Activated naive CD8-positive, alpha-beta T cell treated with anti-CD3 and anti-CD28 coated beads for 36 hours (primary cell): ENCODE results near the gene REXO4. TPM values are rescaled to one million over a fixed set of nuclear protein-coding genes. Genes with fewer than 3 reads are reported as not detected.
A peak's percentile ranks its signal among the peaks of the same experiment; 100 is the strongest.

Source experiments
- DNase-seq: peaks from one replicate; pipeline ENCODE4 v3.0.0; 2021
- H3K27ac Mint-ChIP-seq: one replicate; pipeline ENCODE4 v1.8.0; 2022; ENCODE audit warnings: mild to moderate bottlenecking, moderate library complexity, mixed read lengths
- H3K27me3 Mint-ChIP-seq: one replicate; pipeline ENCODE4 v1.8.0; 2022; ENCODE audit warnings: mild to moderate bottlenecking, mixed read lengths
- H3K36me3 Mint-ChIP-seq: one replicate; pipeline ENCODE4 v1.8.0; 2021; ENCODE audit warnings: mild to moderate bottlenecking, mixed read lengths
- H3K4me1 Mint-ChIP-seq: one replicate; pipeline ENCODE4 v1.8.0; 2021; ENCODE audit warnings: mixed read lengths
- H3K4me3 Mint-ChIP-seq: one replicate; pipeline ENCODE4 v1.8.0; 2022; ENCODE audit warnings: mild to moderate bottlenecking, moderate library complexity, mixed read lengths
- H3K9me3 Mint-ChIP-seq: one replicate; pipeline ENCODE4 v1.8.0; 2022; ENCODE audit warnings: mixed read lengths
- total RNA-seq, 2 experiments: library from RNA; stranded (reverse); gene quantifications; one replicate each; pipeline ENCODE4 v1.2.3, GENCODE V29; 2021

Gene REXO4
- total RNA-seq, 2 experiments from 2014 or later: 45.3 to 47.7 TPM

DNA sequence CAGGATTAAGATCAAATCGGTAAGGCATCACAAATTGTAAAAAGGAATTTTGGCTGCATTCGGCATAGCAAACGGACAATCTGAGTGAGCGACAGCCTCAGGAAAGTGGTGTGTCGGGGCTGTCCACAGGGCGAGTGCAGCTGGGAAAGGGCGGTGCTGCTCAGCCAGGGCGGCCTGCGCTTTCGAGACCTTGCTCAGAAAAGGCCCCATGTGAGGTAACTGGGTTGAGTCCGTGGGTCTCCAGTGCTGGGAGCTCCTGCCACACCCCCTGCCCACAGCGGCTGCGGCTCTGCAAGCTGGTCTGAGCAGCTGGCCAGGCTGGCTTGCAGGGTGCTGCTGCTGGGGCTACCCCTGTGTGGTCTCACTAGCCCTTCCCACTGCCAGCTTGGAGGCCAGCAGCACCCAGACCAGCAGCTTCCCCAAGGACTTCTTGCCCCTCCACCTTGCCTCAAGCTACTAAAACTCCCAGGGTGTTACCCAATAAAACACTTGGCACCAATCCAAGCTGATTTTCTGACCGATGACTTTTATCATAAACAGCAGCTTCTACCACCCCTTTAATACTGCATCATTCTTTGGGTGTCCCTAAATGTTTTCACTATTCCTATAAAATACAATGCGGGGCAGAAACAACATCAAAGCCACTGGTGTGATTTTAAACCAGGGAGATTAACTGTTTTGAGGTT lies 55.3 kb downstream of the REXO4 start:
- Mint-ChIP-seq H3K9me3 (no peaks in the 10 kb centered on the region), H3K36me3 (peaks cover 9% of the 10 kb centered on the region), H3K27me3 (no peaks in the 10 kb centered on the region), H3K27ac (no peak overlapping the region), H3K4me1 (peaks cover 37% of the 10 kb centered on the region), H3K4me3 (no peak overlapping the region)
- DNase-seq: no peak

DNA sequence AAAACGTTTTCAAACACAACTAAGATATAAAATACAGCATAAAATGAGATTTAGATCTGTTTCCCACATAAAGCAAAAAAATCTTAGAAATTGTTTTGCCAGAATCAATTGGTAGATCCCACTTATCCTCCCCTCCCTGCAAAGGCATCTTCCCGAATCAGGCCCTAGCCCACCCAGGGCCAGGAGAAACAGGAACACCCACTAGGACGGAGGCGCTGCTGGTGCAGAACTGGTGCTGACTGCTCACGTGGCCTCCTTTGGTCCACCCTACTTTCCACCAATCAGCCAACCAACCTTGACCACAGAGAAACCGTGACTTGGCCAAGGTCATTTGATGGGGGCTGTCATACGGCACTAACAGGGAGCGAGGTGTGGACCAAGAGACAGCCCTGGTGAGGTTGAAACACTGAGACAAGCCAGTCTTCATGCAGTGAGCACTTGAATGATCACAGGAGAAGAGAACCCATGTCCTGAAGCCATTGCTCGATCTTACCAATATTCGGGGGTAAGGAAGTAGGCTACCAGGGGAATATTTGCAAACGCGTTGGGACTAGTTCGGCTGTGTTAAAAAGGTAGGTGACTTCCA lies 56.2 kb downstream of the REXO4 start:
- Mint-ChIP-seq H3K4me3 (no peak overlapping the region), H3K36me3 (peaks cover 9% of the 10 kb centered on the region)
- no peak for DNase-seq

DNA sequence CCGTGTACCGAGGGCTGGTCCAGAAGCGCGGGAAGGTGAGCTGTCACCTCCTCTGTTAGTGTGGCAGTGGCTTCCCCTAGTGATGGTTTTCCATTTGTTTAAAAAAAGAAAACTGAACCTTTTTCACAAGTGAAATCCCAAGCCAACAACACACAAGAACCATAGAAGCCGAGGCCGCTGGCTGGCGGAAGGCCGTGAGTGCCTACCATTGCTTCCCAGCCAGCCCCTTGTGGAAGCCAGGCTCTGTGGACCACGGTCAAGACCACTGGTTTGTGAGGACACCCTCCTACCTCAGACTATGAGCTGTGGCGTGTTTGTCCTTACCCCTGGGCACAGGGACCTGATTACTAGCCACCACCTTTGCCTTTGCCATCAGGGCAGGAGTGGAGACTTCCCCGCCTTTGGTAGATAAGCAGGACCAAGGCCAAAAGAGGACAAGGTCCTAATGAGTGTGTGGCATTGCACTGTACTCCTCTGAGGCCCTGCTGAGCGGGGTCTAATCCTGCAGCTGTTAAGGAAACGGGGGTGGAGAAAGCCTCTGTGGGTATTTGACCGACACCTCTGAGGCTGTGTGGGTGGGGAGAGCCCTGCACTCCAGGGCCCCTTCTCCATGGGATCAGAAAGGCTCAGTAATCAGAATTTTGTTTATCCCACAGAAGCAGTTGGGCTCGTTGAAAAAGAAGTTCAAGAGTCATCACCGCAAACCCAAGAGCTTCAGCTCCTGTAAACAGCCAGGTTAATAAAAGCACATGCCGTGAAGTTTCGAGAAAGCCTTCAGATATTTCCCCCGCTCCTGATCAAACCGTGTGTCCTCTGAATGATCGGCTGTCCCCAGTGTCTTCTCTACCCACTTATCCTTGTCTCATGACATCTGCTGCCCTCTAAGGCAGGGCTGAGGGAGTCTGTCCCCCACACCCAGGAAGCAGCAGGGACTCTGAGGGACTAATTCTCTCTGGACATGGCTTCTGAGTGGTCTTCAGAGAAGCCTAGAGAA lies 57.1 kb downstream of the REXO4 start:
- H3K27me3 Mint-ChIP-seq: no peaks in the 10 kb centered on the region
- no peaks in the 10 kb centered on the region for H3K9me3 Mint-ChIP-seq
- peak overlapping the region; percentile 41 for H3K4me3 Mint-ChIP-seq
- no peak for DNase-seq
- peaks cover 9% of the 10 kb centered on the region for H3K36me3 Mint-ChIP-seq
- H3K4me1 Mint-ChIP-seq: peaks cover 38% of the 10 kb centered on the region
- peak overlapping the region; percentile 82 for H3K27ac Mint-ChIP-seq

More for the DNA sequence above, 56.2 kb downstream of the REXO4 start:
- Mint-ChIP-seq H3K27me3 (no peaks in the 10 kb centered on the region), H3K4me1 (peaks cover 38% of the 10 kb centered on the region), H3K27ac (peak overlapping the region; percentile 82), H3K9me3 (no peaks in the 10 kb centered on the region)

DNA sequence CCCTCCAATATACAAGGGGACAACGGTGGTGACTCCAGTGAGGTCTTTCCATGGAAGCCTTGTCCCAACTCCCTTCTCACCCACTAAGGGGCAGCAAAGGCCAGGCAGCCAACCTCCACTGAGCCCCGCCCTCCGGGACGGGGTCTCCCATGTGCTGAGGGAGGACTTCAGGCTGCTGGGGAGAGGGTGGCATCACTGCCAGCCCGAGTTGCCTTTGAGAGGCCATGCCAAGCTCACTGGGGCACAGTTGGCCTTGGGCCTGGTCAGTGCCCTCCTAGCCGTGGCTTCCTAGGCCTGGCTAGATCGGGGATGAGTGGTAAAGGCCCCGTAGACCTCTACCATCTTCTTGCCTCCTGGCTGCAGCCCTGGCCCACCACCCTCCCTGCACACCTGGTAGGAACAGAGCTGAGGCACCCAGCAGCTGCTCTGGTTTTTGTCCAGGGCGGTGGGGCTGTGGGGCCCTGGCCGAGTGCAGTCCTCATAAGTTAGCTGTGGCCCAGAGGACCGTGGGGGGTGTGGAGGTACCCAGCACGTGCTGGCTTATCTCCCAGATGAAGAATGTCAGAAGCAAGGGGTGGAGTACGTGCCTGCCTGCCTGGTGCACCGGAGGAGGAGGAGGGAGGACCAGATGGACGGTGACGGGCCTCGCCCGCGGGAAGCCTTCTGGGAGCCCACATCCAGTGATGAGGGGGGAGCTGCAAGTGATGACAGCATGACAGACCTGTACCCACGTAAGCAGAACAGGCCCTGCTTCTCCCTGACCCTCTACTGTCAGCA lies 58.2 kb downstream of the REXO4 start:
- Mint-ChIP-seq H3K27me3 (no peaks in the 10 kb centered on the region), H3K9me3 (no peaks in the 10 kb centered on the region), H3K36me3 (peaks cover 7% of the 10 kb centered on the region), H3K4me3 (no peak overlapping the region), H3K27ac (peak overlapping the region; percentile 83), H3K4me1 (peaks cover 46% of the 10 kb centered on the region)
- no peak for DNase-seq

DNA sequence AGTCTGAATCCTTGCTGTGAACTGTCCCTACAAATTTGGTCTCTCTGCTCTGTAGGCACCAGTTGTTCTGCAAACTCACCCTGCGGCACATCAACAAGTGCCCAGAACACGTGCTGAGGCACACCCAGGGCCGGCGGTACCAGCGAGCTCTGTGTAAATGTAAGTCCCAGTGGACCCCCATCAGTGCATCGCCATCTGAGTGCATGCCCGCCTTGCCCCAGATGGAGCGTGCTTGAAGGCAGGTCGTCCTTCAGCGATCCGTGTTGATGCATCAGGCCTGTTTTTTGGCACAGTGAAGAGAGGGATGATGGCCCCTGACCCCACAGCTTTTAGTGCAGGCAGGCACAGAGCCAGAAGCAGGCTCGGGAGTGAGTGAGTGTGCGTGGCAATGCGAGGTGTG lies 60.2 kb downstream of the REXO4 start:
- Mint-ChIP-seq H3K27me3 (no peaks in the 10 kb centered on the region), H3K36me3 (peaks cover 7% of the 10 kb centered on the region), H3K27ac (peak overlapping the region; percentile 77), H3K9me3 (no peaks in the 10 kb centered on the region), H3K4me3 (peak overlapping the region; percentile 87), H3K4me1 (peaks cover 50% of the 10 kb centered on the region)
- no peak for DNase-seq

DNA sequence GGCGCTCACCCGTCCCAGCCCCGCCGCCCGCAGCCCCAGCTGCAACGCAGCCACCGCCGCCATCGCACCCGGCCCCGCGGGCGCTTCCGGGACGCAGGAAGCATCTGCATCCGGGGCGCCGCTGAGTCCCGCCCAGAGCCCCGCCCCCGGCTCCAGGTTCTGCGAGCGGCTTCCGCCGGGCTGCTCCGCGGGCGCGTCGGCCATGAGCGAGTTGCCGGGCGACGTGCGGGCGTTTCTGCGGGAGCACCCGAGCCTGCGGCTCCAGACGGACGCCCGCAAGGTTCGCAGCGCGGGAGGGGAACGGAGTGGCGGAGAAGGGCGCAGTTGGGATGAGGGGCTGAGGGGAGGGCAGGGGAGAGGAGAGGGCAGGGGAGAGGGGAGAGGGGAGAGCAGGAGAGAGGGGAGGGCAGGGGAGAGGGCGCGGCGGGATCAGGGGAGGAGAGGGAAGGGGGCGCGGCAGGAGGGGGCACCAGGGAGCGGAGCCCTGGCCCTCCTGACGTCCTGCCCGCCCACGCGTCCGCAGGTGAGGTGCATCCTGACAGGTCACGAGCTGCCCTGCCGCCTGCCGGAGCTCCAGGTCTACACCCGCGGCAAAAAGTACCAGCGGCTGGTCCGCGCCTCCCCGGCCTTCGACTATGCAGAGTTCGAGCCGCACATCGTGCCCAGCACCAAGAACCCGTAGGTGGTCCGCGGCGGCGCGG lies 61.3 kb downstream of the REXO4 start, which contains the start of the genes SURF1 and SURF2:
Gene SURF1, minus strand, starts transcription at position 97 of the 701 bp plus-strand sequence. Its CDS starts 34 bp downstream, at position 63.
Gene SURF2, plus strand, starts transcription at position 160 of the 701 bp plus-strand sequence. Its CDS starts 43 bp downstream, at position 203.
- Mint-ChIP-seq H3K9me3 (no peaks in the 10 kb centered on the region), H3K36me3 (peaks cover 13% of the 10 kb centered on the region), H3K27ac (peak within 1 kb of the TSS; percentile 86), H3K4me1 (peaks cover 56% of the 10 kb centered on the region), H3K4me3 (peak within 1 kb of the TSS; percentile 87), H3K27me3 (no peaks in the 10 kb centered on the region)
- DNase-seq: peak; percentile 94

Other genes starting within 250 kb of the REXO4 start
- gene OBP2B, start 208.8 kb downstream of the REXO4 start, total RNA-seq: not detected
- not detected for gene ABO, start 142.8 kb downstream of the REXO4 start, total RNA-seq
- 10 to 100 TPM; 31.8 to 33.0 TPM for gene SURF6, start 81.8 kb downstream of the REXO4 start, total RNA-seq
- gene MED22, start 69.9 kb downstream of the REXO4 start, total RNA-seq: 10 to 100 TPM; 42.3 to 45.2 TPM
- 1,000 to 10,000 TPM; 3,142 to 3,195 TPM for gene RPL7A, start 69.8 kb downstream of the REXO4 start, total RNA-seq
- 10 to 100 TPM; 25.4 to 26.6 TPM for gene SURF1, start 61.5 kb downstream of the REXO4 start, total RNA-seq
- 10 to 100 TPM; 30.7 to 32.2 TPM for gene SURF2, start 61.5 kb downstream of the REXO4 start, total RNA-seq
- gene SURF4, start 42.0 kb downstream of the REXO4 start, total RNA-seq: 100 to 1,000 TPM; 197 to 198 TPM
- under 1 TPM; 0.16 to 0.31 TPM for gene STKLD1, start 41.6 kb downstream of the REXO4 start, total RNA-seq
- gene ADAMTS13, start 4.4 kb upstream of the REXO4 start, total RNA-seq: 1 to 10 TPM; 1.0 to 1.5 TPM
- gene CACFD1, start 42.0 kb upstream of the REXO4 start, total RNA-seq: 1 to 10 TPM in 1 of 2 experiments, under 1 TPM in 1; 0.54 to 1.4 TPM
- 1 to 10 TPM; 8.9 to 9.3 TPM for gene SLC2A6, start 61.1 kb upstream of the REXO4 start, total RNA-seq
- not detected for gene MYMK, start 106.9 kb upstream of the REXO4 start, total RNA-seq
- gene ADAMTSL2, start 116.7 kb upstream of the REXO4 start, total RNA-seq: under 1 TPM; 0.29 to 0.34 TPM
- not detected for gene FAM163B, start 191.4 kb upstream of the REXO4 start, total RNA-seq
- not detected for gene DBH, start 218.4 kb upstream of the REXO4 start, total RNA-seq